HepG2 (cell line): ENCODE data around the gene SLC16A5. TPM values are rescaled to one million over a fixed set of nuclear protein-coding genes. Genes with fewer than 3 reads are reported as not detected.
A peak's percentile ranks its signal among the peaks of the same experiment; 100 is the strongest.

Experiments
- ARID2 ChIP-seq: sonication (generic); formaldehyde crosslinking; IDR thresholded peaks from 2 replicates; pipeline ENCODE4 v1.8.1; 2022; ENCODE audit warnings: mild to moderate bottlenecking, missing genetic modification reagents, borderline replicate concordance
- DPF2 ChIP-seq: sonication (generic); formaldehyde crosslinking; IDR thresholded peaks from 2 replicates; pipeline ENCODE4 v1.4.0; 2020; ENCODE audit warnings: mild to moderate bottlenecking, low read depth, missing genetic modification reagents, borderline replicate concordance
- JUND ChIP-seq: sonication (generic); formaldehyde crosslinking; IDR thresholded peaks from 2 replicates; pipeline ENCODE4 v1.8.0; 2022; ENCODE audit warnings: mild to moderate bottlenecking, missing genetic modification reagents
- KDM4B ChIP-seq: sonication (generic); formaldehyde crosslinking; IDR thresholded peaks from 2 replicates; pipeline ENCODE4 v1.4.0; 2020; ENCODE audit warnings: missing genetic modification reagents
- NFYC ChIP-seq: IDR thresholded peaks from 2 replicates; pipeline ENCODE4 v1.6.1; 2016; ENCODE audit warnings: missing genetic modification reagents, missing compliant biosample characterization
- RAD51 ChIP-seq: fragments of 450-650 bp; IDR thresholded peaks from 2 replicates; pipeline ENCODE4 v1.6.1; 2016; ENCODE audit warnings: borderline replicate concordance
- RFXAP ChIP-seq: sonication (generic); formaldehyde crosslinking; IDR thresholded peaks from 2 replicates; pipeline ENCODE4 v1.4.0; 2020; ENCODE audit warnings: missing genetic modification reagents, borderline replicate concordance
- SYNCRIP ChIP-seq: fragments of 200-400 bp; formaldehyde crosslinking; IDR thresholded peaks from 2 replicates; pipeline ENCODE4 v1.6.1; 2018; ENCODE audit warnings: mild to moderate bottlenecking, low read depth, low read length; ENCODE audit not compliant: insufficient read depth
- ZNF674 ChIP-seq: sonication (generic); formaldehyde crosslinking; IDR thresholded peaks from 2 replicates; pipeline ENCODE4 v1.5.0; 2020; ENCODE audit warnings: low read depth, mild to moderate bottlenecking, missing genetic modification reagents
- ZNF7 ChIP-seq: IDR thresholded peaks from 2 replicates; pipeline ENCODE4 v1.6.1; 2016; ENCODE audit warnings: missing biosample characterization, missing genetic modification reagents
- ZNF709 ChIP-seq: sonication (generic); formaldehyde crosslinking; IDR thresholded peaks from 2 replicates; pipeline ENCODE4 v1.5.0; 2020; ENCODE audit warnings: mild to moderate bottlenecking, missing genetic modification reagents
- ZNF768 ChIP-seq: sonication (generic); formaldehyde crosslinking; IDR thresholded peaks from 2 replicates; pipeline ENCODE4 v1.4.0; 2020; ENCODE audit warnings: missing genetic modification reagents
- ZNF772 ChIP-seq: sonication (generic); formaldehyde crosslinking; IDR thresholded peaks from 2 replicates; pipeline ENCODE4 v1.5.0; 2020; ENCODE audit warnings: mild to moderate bottlenecking, missing genetic modification reagents
- ZNF839 ChIP-seq: sonication (generic); formaldehyde crosslinking; IDR thresholded peaks from 2 replicates; pipeline ENCODE4 v1.4.0; 2020; ENCODE audit warnings: missing genetic modification reagents, mild to moderate bottlenecking, borderline replicate concordance
- ZZZ3 ChIP-seq: sonication (generic); formaldehyde crosslinking; IDR thresholded peaks from 2 replicates; pipeline ENCODE4 v1.4.0; 2020; ENCODE audit warnings: missing genetic modification reagents, mild to moderate bottlenecking, borderline replicate concordance
- polyA plus RNA-seq, 8 experiments: library from polyadenylated mRNA; depleted of rRNA in 3 of 8; stranded (reverse) in 7 of 8; unstranded in 1 of 8; fragments of >200 nt; fragmentation: Illumina TruSeq in 4 of 8; extraction: Trizol in 4 of 8; gene quantifications; 2 replicates each; pipeline versions ENCODE4 v1.2.1 to v1.2.3, GENCODE V29; 2011 to 2016; ENCODE audit warnings: low read depth in 4 of 8, missing spikeins in 1 of 8, mixed read lengths in 1 of 8; ENCODE audit not compliant: insufficient read depth in 1 of 8
- total RNA-seq, 5 experiments: library from RNA; depleted of rRNA; stranded (reverse); fragments of >200 nt; fragmentation: Illumina TruSeq; extraction: Trizol; gene quantifications; 2 replicates each; pipeline ENCODE4 v1.2.3, GENCODE V29; 2016; ENCODE audit warnings: low read depth in 1 of 5
- TF ChIP-seq, protein P1 (sequence below): IDR thresholded peaks from 2 replicates; pipeline ENCODE4 v1.4.0; 2020; ENCODE audit warnings: mild to moderate bottlenecking, missing genetic modification reagents
- TF ChIP-seq, protein P2 (sequence below): sonication (generic); formaldehyde crosslinking; IDR thresholded peaks from 2 replicates; pipeline ENCODE4 v1.4.0; 2020; ENCODE audit warnings: missing genetic modification reagents
- TF ChIP-seq, protein P3 (sequence below): IDR thresholded peaks from 2 replicates; pipeline ENCODE4 v1.6.1; 2016; ENCODE audit warnings: low read depth, control low read depth
- TF ChIP-seq, protein P4 (sequence below): sonication (generic); formaldehyde crosslinking; IDR thresholded peaks from 2 replicates; pipeline ENCODE4 v1.5.0; 2020; ENCODE audit warnings: mild to moderate bottlenecking, missing genetic modification reagents, moderate library complexity
- TF ChIP-seq, protein P5 (sequence below): IDR thresholded peaks from 2 replicates; pipeline ENCODE4 v1.6.1; 2012; ENCODE audit warnings: inconsistent platforms

Gene SLC16A5
- total and polyA plus RNA-seq, 2 of the 13 experiments (the other 11 are each of a cell fraction or from before 2014, with no cell fraction given): 0.69 to 5.6 TPM

DNA sequence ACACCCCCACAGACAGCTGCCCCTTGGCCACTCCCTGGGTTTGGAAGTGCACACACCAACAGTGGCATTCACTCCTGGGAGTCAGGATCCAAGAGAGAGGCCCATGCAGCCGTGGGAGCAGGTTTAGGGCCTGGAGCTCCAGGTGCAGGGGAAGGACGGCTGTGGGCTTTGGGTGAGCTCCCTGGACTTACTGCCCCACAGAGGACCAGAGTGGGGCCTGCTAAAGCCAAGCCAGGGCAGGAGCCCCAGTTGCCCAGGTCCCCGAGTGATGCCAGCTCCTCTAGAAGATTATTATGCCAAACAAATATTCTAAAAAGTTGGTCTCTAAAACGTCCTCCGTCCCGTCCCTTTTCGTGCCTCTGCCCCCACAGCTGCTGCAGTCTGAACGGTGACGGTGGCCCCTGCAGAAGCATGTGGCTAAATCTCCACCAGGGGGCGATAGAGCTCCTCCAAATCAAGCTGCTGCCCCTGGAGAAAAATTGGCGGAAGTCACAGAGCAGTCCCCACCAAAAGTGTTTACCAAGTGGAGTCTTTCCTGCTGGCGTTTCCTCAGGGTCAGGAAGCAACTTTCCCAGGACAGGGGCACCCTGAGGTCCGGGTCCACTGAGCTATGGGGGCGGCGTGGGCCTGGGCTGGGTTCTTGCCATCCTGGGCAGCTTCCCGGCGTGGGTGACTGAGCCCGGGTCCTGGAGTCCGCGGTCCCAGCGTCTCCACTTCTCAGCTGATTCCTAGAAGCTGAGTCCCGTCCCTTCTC, 26.2 kb downstream of the SLC16A5 start (continued):
- TF ChIP-seq, protein P1, sequence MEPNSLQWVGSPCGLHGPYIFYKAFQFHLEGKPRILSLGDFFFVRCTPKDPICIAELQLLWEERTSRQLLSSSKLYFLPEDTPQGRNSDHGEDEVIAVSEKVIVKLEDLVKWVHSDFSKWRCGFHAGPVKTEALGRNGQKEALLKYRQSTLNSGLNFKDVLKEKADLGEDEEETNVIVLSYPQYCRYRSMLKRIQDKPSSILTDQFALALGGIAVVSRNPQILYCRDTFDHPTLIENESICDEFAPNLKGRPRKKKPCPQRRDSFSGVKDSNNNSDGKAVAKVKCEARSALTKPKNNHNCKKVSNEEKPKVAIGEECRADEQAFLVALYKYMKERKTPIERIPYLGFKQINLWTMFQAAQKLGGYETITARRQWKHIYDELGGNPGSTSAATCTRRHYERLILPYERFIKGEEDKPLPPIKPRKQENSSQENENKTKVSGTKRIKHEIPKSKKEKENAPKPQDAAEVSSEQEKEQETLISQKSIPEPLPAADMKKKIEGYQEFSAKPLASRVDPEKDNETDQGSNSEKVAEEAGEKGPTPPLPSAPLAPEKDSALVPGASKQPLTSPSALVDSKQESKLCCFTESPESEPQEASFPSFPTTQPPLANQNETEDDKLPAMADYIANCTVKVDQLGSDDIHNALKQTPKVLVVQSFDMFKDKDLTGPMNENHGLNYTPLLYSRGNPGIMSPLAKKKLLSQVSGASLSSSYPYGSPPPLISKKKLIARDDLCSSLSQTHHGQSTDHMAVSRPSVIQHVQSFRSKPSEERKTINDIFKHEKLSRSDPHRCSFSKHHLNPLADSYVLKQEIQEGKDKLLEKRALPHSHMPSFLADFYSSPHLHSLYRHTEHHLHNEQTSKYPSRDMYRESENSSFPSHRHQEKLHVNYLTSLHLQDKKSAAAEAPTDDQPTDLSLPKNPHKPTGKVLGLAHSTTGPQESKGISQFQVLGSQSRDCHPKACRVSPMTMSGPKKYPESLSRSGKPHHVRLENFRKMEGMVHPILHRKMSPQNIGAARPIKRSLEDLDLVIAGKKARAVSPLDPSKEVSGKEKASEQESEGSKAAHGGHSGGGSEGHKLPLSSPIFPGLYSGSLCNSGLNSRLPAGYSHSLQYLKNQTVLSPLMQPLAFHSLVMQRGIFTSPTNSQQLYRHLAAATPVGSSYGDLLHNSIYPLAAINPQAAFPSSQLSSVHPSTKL: 0 out of 2 replicates have a peak, but pooled peaks have one; percentile 39
- TF ChIP-seq, protein P2, sequence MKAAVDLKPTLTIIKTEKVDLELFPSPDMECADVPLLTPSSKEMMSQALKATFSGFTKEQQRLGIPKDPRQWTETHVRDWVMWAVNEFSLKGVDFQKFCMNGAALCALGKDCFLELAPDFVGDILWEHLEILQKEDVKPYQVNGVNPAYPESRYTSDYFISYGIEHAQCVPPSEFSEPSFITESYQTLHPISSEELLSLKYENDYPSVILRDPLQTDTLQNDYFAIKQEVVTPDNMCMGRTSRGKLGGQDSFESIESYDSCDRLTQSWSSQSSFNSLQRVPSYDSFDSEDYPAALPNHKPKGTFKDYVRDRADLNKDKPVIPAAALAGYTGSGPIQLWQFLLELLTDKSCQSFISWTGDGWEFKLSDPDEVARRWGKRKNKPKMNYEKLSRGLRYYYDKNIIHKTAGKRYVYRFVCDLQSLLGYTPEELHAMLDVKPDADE (CRISPR knock-in tag): no peak
- TF ChIP-seq SYNCRIP (no peak), ZZZ3 (CRISPR knock-in tag) (peak; percentile 73), DPF2 (CRISPR knock-in tag) (no peak), ZNF768 (CRISPR knock-in tag) (no peak; the same call in 1 of the 2 replicates), RFXAP (CRISPR knock-in tag) (peak; percentile 22; the same call in 1 of the 2 replicates), JUND (no peak), KDM4B (0 out of 2 replicates have a peak, but pooled peaks have one; percentile 42), ZNF839 (CRISPR knock-in tag) (no peak), ZNF772 (CRISPR knock-in tag) (0 out of 2 replicates have a peak, but pooled peaks have one; percentile 54), RAD51 (no peak), NFYC (no peak), ZNF674 (CRISPR knock-in tag) (no peak), ARID2 (CRISPR knock-in tag) (no peak), ZNF709 (CRISPR knock-in tag) (peak; percentile 72; the same call in 1 of the 2 replicates), ZNF7 (CRISPR knock-in tag) (no peak)
- TF ChIP-seq, protein P3, sequence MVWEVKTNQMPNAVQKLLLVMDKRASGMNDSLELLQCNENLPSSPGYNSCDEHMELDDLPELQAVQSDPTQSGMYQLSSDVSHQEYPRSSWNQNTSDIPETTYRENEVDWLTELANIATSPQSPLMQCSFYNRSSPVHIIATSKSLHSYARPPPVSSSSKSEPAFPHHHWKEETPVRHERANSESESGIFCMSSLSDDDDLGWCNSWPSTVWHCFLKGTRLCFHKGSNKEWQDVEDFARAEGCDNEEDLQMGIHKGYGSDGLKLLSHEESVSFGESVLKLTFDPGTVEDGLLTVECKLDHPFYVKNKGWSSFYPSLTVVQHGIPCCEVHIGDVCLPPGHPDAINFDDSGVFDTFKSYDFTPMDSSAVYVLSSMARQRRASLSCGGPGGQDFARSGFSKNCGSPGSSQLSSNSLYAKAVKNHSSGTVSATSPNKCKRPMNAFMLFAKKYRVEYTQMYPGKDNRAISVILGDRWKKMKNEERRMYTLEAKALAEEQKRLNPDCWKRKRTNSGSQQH (CRISPR knock-in tag): 0 out of 2 replicates have a peak, but pooled peaks have one; percentile 42
- TF ChIP-seq, protein P4, sequence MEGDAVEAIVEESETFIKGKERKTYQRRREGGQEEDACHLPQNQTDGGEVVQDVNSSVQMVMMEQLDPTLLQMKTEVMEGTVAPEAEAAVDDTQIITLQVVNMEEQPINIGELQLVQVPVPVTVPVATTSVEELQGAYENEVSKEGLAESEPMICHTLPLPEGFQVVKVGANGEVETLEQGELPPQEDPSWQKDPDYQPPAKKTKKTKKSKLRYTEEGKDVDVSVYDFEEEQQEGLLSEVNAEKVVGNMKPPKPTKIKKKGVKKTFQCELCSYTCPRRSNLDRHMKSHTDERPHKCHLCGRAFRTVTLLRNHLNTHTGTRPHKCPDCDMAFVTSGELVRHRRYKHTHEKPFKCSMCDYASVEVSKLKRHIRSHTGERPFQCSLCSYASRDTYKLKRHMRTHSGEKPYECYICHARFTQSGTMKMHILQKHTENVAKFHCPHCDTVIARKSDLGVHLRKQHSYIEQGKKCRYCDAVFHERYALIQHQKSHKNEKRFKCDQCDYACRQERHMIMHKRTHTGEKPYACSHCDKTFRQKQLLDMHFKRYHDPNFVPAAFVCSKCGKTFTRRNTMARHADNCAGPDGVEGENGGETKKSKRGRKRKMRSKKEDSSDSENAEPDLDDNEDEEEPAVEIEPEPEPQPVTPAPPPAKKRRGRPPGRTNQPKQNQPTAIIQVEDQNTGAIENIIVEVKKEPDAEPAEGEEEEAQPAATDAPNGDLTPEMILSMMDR: peak; percentile 97
- TF ChIP-seq, protein P5, sequence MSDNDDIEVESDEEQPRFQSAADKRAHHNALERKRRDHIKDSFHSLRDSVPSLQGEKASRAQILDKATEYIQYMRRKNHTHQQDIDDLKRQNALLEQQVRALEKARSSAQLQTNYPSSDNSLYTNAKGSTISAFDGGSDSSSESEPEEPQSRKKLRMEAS: peak; percentile 26; the same call in 1 of the 2 replicates
